Fibroblast of the aortic adventitia (primary cell): ENCODE data around the gene ARHGAP40. TPM values are rescaled to one million over a fixed set of nuclear protein-coding genes. Genes with fewer than 3 reads are reported as not detected.

Experiments
- DNase-seq: peaks from one replicate; pipeline ENCODE4 v3.0.0-alpha.2; 2010; ENCODE audit warnings: low read depth
- H3K4me3 ChIP-seq: 2 replicates; pipeline ENCODE4 v1.5.1; 2011; ENCODE audit warnings: low read depth, mild to moderate bottlenecking, control low read depth, low read length, moderate library complexity
- total RNA-seq: library from RNA; depleted of rRNA; stranded (reverse); fragments of >200 nt; gene quantifications from 2 replicates; pipeline ENCODE4 v1.2.3, GENCODE V29; 2012; ENCODE audit warnings: low replicate concordance
- TF ChIP-seq, protein P1 (sequence below): IDR thresholded peaks from 2 replicates; pipeline ENCODE4 v1.5.1; 2011; ENCODE audit warnings: mild to moderate bottlenecking, low read length, control low read depth, inconsistent platforms; ENCODE audit not compliant: insufficient read depth

ARHGAP40 gene
- total RNA-seq, 1 donor, result not detected

- H3K4me3 ChIP-seq, result no peak overlapping the region
- no peak for DNase-seq
- TF ChIP-seq, protein P1, sequence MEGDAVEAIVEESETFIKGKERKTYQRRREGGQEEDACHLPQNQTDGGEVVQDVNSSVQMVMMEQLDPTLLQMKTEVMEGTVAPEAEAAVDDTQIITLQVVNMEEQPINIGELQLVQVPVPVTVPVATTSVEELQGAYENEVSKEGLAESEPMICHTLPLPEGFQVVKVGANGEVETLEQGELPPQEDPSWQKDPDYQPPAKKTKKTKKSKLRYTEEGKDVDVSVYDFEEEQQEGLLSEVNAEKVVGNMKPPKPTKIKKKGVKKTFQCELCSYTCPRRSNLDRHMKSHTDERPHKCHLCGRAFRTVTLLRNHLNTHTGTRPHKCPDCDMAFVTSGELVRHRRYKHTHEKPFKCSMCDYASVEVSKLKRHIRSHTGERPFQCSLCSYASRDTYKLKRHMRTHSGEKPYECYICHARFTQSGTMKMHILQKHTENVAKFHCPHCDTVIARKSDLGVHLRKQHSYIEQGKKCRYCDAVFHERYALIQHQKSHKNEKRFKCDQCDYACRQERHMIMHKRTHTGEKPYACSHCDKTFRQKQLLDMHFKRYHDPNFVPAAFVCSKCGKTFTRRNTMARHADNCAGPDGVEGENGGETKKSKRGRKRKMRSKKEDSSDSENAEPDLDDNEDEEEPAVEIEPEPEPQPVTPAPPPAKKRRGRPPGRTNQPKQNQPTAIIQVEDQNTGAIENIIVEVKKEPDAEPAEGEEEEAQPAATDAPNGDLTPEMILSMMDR, result no peak
These were observed 68.1 kb downstream of the ARHGAP40 start for GRCh38 chr20:38669688-38670087.

- TF ChIP-seq, protein P1, result no peak
- no peak for DNase-seq
- H3K4me3 ChIP-seq, result no peak overlapping the region
These were observed 69.2 kb downstream of the ARHGAP40 start for GRCh38 chr20:38670786-38671185.

DNA sequence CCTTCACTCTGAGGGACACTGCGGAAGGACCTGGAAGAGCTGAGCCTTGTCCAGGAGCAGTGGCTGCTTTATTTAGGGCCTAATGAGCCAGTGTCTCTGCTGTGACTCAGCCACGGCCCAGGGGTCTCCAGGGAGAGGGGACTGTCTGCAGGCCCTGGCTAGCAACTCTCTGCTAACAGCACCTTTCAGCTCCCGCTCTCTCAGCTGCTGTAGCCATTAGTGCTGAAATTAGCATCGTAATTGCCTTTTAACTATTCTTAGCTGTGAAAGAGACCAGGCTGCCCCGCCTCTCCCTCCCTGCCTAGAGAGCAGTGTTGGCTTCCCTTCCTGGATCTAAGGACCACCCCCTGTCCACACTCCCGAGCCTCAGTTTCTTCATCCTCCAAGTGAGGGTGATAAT, 69.6 kb downstream of the ARHGAP40 start:
- no peak for DNase-seq
- no peak overlapping the region for H3K4me3 ChIP-seq
- TF ChIP-seq, protein P1, result no peak

GRCh38 chr20:38671701-38672292, 70.2 kb downstream of the ARHGAP40 start:
- TF ChIP-seq, protein P1, result no peak
- DNase-seq, result no peak

GRCh38 chr20:38672504-38672903, 70.9 kb downstream of the ARHGAP40 start:
- TF ChIP-seq, protein P1, result no peak
- DNase-seq, result no peak
- no peak overlapping the region for H3K4me3 ChIP-seq

More at GRCh38 chr20:38671701-38672292, 70.2 kb downstream of the ARHGAP40 start:
- no peak overlapping the region for H3K4me3 ChIP-seq

DNA sequence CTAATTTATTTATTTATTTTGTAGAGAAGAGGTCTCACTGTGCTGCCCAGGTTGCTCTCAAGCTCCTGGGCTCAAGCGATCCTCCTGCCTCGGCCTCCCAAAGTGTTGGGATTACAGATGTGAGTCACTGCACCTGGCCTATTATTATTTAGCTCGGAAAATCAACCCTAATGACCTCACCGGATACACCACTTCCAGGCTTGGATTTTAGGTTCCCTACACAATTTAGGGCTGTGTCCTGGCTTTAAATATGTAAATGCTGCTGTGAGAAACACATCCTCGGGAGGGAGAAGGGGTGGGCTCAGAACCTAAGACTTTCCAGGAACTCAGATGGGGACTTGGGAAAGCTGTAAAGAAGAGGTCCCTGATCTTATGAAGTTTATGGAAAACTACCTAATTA, 71.7 kb downstream of the ARHGAP40 start:
- no peak overlapping the region for H3K4me3 ChIP-seq
- TF ChIP-seq, protein P1, result no peak
- DNase-seq, result no peak

- peak overlapping the region; percentile 66 for H3K4me3 ChIP-seq
- no peak for DNase-seq
- TF ChIP-seq, protein P1, result no peak
These were observed 72.1 kb downstream of the ARHGAP40 start for GRCh38 chr20:38673725-38674091.
